22Rv1 (cell line): ENCODE measurements around the gene KIR2DL1.
"Not testable (repeated sequence)": the region's sequence is repeated elsewhere in the genome, so short reads cannot be mapped to it uniquely, and the experiment has no call there.

Source experiments
- CTCF ChIP-seq: fragments of 450-650 bp; IDR thresholded peaks from 2 replicates; pipeline ENCODE4 v1.5.1; 2017; ENCODE audit warnings: mild to moderate bottlenecking
- ZFX ChIP-seq: fragments of 450-650 bp; IDR thresholded peaks from 2 replicates; pipeline ENCODE4 v1.6.1; 2017; ENCODE audit warnings: antibody characterized with exemption, borderline replicate concordance

- TF ChIP-seq CTCF, ZFX: not testable (repeated sequence)
Measured at GRCh38 chr19:54772666-54773065, 3.1 kb downstream of the KIR2DL1 start.
